GM23338 (cell line): ENCODE data around the gene TMEM256.
A peak's percentile ranks its signal among the peaks of the same experiment; 100 is the strongest.

Experiments
- CREB1 ChIP-seq: fragments of 250-450 bp; sonication (Bioruptor Pico); IDR thresholded peaks from 2 replicates; pipeline ENCODE4 v1.5.0; 2020; ENCODE audit warnings: low read depth, mild to moderate bottlenecking, moderate library complexity
- CTCF ChIP-seq, 2 experiments: fragments of 200-600 bp in 1 of 2; sonication (generic) in 1 of 2; conservative IDR thresholded peaks; 2 replicates each; pipeline versions ENCODE4 v1.5.1 to v1.6.1; 2016 to 2017; ENCODE audit warnings: antibody characterized with exemption in 2 of 2, low read depth in 2 of 2, mild to moderate bottlenecking in 2 of 2, moderate library complexity in 1 of 2
- ETS1 ChIP-seq: IDR thresholded peaks from 2 replicates; pipeline ENCODE4 v1.6.1; 2016; ENCODE audit warnings: antibody characterized with exemption
- EZH2 ChIP-seq: fragments of 200-600 bp; sonication (generic); IDR thresholded peaks from one replicate; pipeline ENCODE4 v1.8.0; 2017; ENCODE audit warnings: antibody characterized with exemption, mild to moderate bottlenecking, low read depth; ENCODE audit not compliant: unreplicated experiment
- EZH2phosphoT487 ChIP-seq: fragments of 200-600 bp; sonication (generic); IDR thresholded peaks from one replicate; pipeline ENCODE4 v1.8.1; 2018; ENCODE audit warnings: antibody characterized with exemption; ENCODE audit not compliant: unreplicated experiment
- POLR2AphosphoS5 ChIP-seq: IDR thresholded peaks from 2 replicates; pipeline ENCODE4 v1.6.1; 2016; ENCODE audit warnings: antibody characterized with exemption, low read depth
- REST ChIP-seq: IDR thresholded peaks from one replicate; pipeline ENCODE4 v1.6.1; 2018; ENCODE audit warnings: antibody characterized with exemption; ENCODE audit not compliant: unreplicated experiment
- STAT1 ChIP-seq: IDR thresholded peaks from one replicate; pipeline ENCODE4 v1.6.1; 2016; ENCODE audit warnings: antibody characterized with exemption; ENCODE audit not compliant: unreplicated experiment
- ZNF331 ChIP-seq: fragments of 250-450 bp; sonication (Bioruptor Pico); IDR thresholded peaks from 2 replicates; pipeline ENCODE4 v1.5.0; 2020; ENCODE audit warnings: low read depth, mild to moderate bottlenecking, moderate library complexity

- TF ChIP-seq ZNF331 (CRISPR knock-in tag) = no peak
- TF ChIP-seq CTCF (conservative IDR thresholded peaks at IDR 0.05; ENCODE audit: low read depth in 2 of 2) = peak in 1 of 2 experiments; percentile 24; a peak in 1 of 4 replicates
- no peak; the same call in 1 of the 2 replicates for TF ChIP-seq POLR2AphosphoS5
- TF ChIP-seq ETS1 = no peak
- no peak for TF ChIP-seq EZH2
- TF ChIP-seq STAT1 = no peak
- no peak for TF ChIP-seq EZH2phosphoT487
- TF ChIP-seq CREB1 (CRISPR knock-in tag) = no peak
- TF ChIP-seq REST = no peak
Observed at GRCh38 chr17:7408252-7408727, 4.4 kb upstream of the TMEM256 start.
